Lower leg skin (tissue), 3 donors: ENCODE measurements around the gene GLOD4.

Experiments used
- POLR2A ChIP-seq, 2 donors: fragments of 450-650 bp; IDR thresholded peaks; one replicate each; pipeline ENCODE4 v1.6.1; 2016 to 2017; ENCODE audit warnings: antibody characterized with exemption in 2 of 2, mild to moderate bottlenecking in 1 of 2, moderate library complexity in 1 of 2
- TF ChIP-seq, protein P1 (sequence below), 3 donors: fragments of 450-650 bp; IDR thresholded peaks; one replicate each; pipeline ENCODE4 v1.5.1; 2016; ENCODE audit warnings: antibody characterized with exemption in 3 of 3, mild to moderate bottlenecking in 3 of 3, moderate library complexity in 2 of 3

DNA sequence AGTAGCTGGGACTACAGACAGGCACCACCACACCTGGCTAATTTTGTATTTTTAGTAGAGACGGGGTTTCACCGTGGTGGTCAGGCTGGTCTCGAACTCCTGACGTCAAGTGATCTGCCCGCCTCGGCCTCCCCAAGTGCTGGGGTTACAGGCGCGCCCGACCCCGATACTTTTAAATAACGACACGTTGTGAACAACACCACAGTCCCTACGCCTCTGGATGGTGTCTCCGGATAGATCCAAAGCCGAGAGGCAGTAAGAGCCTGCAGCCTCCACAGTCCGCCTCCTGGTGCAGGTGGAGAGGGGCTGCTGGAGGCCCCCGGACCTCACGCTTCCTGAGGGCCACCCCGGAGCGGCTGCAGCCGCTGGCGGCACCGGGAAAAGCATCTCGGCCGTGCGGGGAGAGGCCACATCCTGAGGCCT is 50.4 kb downstream of the GLOD4 start:
- TF ChIP-seq, protein P1, sequence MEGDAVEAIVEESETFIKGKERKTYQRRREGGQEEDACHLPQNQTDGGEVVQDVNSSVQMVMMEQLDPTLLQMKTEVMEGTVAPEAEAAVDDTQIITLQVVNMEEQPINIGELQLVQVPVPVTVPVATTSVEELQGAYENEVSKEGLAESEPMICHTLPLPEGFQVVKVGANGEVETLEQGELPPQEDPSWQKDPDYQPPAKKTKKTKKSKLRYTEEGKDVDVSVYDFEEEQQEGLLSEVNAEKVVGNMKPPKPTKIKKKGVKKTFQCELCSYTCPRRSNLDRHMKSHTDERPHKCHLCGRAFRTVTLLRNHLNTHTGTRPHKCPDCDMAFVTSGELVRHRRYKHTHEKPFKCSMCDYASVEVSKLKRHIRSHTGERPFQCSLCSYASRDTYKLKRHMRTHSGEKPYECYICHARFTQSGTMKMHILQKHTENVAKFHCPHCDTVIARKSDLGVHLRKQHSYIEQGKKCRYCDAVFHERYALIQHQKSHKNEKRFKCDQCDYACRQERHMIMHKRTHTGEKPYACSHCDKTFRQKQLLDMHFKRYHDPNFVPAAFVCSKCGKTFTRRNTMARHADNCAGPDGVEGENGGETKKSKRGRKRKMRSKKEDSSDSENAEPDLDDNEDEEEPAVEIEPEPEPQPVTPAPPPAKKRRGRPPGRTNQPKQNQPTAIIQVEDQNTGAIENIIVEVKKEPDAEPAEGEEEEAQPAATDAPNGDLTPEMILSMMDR (IDR thresholded peaks at IDR 0.05), result no peak
- no peak for TF ChIP-seq POLR2A (IDR thresholded peaks at IDR 0.05)
